ENCODE results near the gene DCAF17.

DNA sequence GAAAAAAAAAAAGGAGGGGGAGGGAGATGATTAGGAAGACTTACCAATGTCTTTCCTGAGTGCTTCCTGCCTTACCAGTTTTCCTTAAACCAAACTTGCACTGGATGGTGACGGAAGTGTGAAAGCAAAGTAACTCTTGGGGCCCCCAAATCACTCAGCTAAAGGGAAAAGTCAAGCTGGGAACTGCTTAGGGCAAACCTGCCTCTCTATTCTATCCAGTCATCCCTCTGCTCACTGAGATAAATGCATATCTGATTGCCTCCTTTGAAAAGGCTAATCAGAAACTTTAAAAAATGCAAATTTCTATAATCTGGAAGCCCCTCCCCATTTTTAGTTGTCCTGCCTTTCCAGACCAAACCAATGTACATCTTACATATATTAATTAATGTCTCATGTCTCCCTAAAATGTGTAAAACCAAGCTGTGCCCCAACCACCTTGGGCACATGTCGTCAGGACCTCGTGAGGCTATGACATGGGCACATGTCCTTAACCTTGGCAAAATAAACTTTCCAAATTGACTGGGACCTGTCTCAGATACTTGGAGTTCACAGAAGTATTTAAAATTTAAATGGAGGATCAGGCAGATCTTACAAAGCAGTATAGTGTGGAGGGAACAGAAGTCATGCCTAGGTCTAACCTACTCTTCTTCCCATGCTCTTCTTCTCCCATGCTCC, 81.0 kb downstream of the DCAF17 start:
- TF ChIP-seq CSDC2 (CRISPR knock-in tag; IDR thresholded peaks at IDR 0.05), result no peak
- no peak for TF ChIP-seq ZFP30 (CRISPR knock-in tag; IDR thresholded peaks at IDR 0.05)
- TF ChIP-seq RARB (CRISPR knock-in tag; IDR thresholded peaks at IDR 0.05), result no peak
- no peak for TF ChIP-seq PATZ1 (CRISPR knock-in tag; IDR thresholded peaks at IDR 0.05; ENCODE audit: borderline replicate concordance)
- TF ChIP-seq ZNF70 (CRISPR knock-in tag; IDR thresholded peaks at IDR 0.05), result no peak
- TF ChIP-seq ISL1 (CRISPR knock-in tag; IDR thresholded peaks at IDR 0.05), result no peak
- TF ChIP-seq ZFP3 (CRISPR knock-in tag; IDR thresholded peaks at IDR 0.05), result no peak
- no peak for TF ChIP-seq ARNTL (CRISPR knock-in tag; IDR thresholded peaks at IDR 0.05; ENCODE audit: borderline replicate concordance, low read depth)
